ENCODE results near the gene SCAMP2.

SCAMP2 gene

GRCh38 chr15:74837482-74838136 is 35.6 kb downstream of the SCAMP2 start:
- no peak for DNase-seq (ENCODE audit: low spot score)

GRCh38 chr15:74836846-74837245 is 36.3 kb downstream of the SCAMP2 start:
- DNase-seq (ENCODE audit: low spot score) = no peak

GRCh38 chr15:74835312-74835823 is 37.8 kb downstream of the SCAMP2 start:
- DNase-seq (ENCODE audit: low spot score) = peak; percentile 41

GRCh38 chr15:74833376-74834107 is 39.6 kb downstream of the SCAMP2 start:
- DNase-seq (ENCODE audit: low spot score) = no peak

GRCh38 chr15:74832826-74833225 is 40.3 kb downstream of the SCAMP2 start:
- no peak for DNase-seq (ENCODE audit: low spot score)

GRCh38 chr15:74831813-74832495 is 41.2 kb downstream of the SCAMP2 start:
- DNase-seq (ENCODE audit: low spot score) = no peak

- DNase-seq (ENCODE audit: low spot score) = no peak
These were observed 42.3 kb downstream of the SCAMP2 start for GRCh38 chr15:74830868-74831267.

- no peak for DNase-seq (ENCODE audit: low spot score)
These were observed 43.2 kb downstream of the SCAMP2 start for GRCh38 chr15:74829991-74830390.

GRCh38 chr15:74829486-74829885 is 43.7 kb downstream of the SCAMP2 start:
- no peak for DNase-seq (ENCODE audit: low spot score)

- no peak for DNase-seq (ENCODE audit: low spot score)
These were observed 44.3 kb downstream of the SCAMP2 start for GRCh38 chr15:74828835-74829234.

- no peak for DNase-seq (ENCODE audit: low spot score)
These were observed 45.6 kb downstream of the SCAMP2 start for GRCh38 chr15:74827614-74828013.

GRCh38 chr15:74826921-74827320 is 46.2 kb downstream of the SCAMP2 start:
- no peak for DNase-seq (ENCODE audit: low spot score)

GRCh38 chr15:74826364-74826819 is 46.8 kb downstream of the SCAMP2 start, which contains the start of gene CPLX3:
TSS of gene CPLX3 (plus strand) at chr15:74826627. CDS start at chr15:74826704, 77 bp downstream.
- DNase-seq (ENCODE audit: low spot score) = peak; percentile 23

GRCh38 chr15:74825866-74826265 is 47.3 kb downstream of the SCAMP2 start:
- DNase-seq (ENCODE audit: low spot score) = no peak

GRCh38 chr15:74824976-74825375 is 48.2 kb downstream of the SCAMP2 start:
- DNase-seq (ENCODE audit: low spot score) = no peak

GRCh38 chr15:74823324-74823723 is 49.8 kb downstream of the SCAMP2 start:
- no peak for DNase-seq (ENCODE audit: low spot score)

- DNase-seq (ENCODE audit: low spot score) = no peak
These were observed 50.9 kb downstream of the SCAMP2 start for GRCh38 chr15:74822233-74822632.

GRCh38 chr15:74821790-74822158 is 51.4 kb downstream of the SCAMP2 start:
- no peak for DNase-seq (ENCODE audit: low spot score)

GRCh38 chr15:74821091-74821789 is 51.9 kb downstream of the SCAMP2 start:
- no peak for DNase-seq (ENCODE audit: low spot score)

GRCh38 chr15:74820056-74820455 is 53.1 kb downstream of the SCAMP2 start:
- no peak for DNase-seq (ENCODE audit: low spot score)

GRCh38 chr15:74817370-74817737 is 55.8 kb downstream of the SCAMP2 start:
- DNase-seq (ENCODE audit: low spot score) = no peak
